ENCODE data around the gene SARM1. TPM values are rescaled to one million over a fixed set of nuclear protein-coding genes. Genes with fewer than 3 reads are reported as not detected.

The SARM1 gene
- total and polyA plus RNA-seq, 2 of the 8 experiments (the other 6 are each of a cell fraction or from before 2014, with no cell fraction given): 5.8 to 9.2 TPM

- Histone ChIP-seq H3K9ac (replicated peaks in 1 of 4; ENCODE audit: extremely low read depth in 1 of 4, low read depth in 3 of 4, low read length in 3 of 4) (no peak overlapping the region; a peak in 1 of 7 replicates), H3K4me3 (ENCODE audit: extremely low read depth in 1 of 4, insufficient read depth in 2 of 4, low read depth in 3 of 4, low read length in 4 of 4) (peak overlapping the region; percentile 56 to 79 (median 74)), H3K4ac (replicated peaks; ENCODE audit: insufficient read length, low read depth, low read length) (peak overlapping the region; percentile 14), H4K91ac (replicated peaks; ENCODE audit: insufficient read length, low read length) (no peak overlapping the region), H3K27me3 (replicated peaks in 1 of 4; ENCODE audit: control insufficient read depth in 3 of 4, extremely low read depth in 1 of 4, insufficient read depth in 3 of 4, low read length in 3 of 4) (peaks cover 9 to 19% (median 19%) of the 10 kb centered on the region in 4 experiments), H3K79me2 (ENCODE audit: control insufficient read depth in 1 of 2, insufficient read depth in 2 of 2, low read length in 2 of 2) (no peaks in the 10 kb centered on the region), H2AK5ac (ENCODE audit: low read depth, low read length) (peak overlapping the region; percentile 39; the same call in 1 of the 2 replicates), H2BK20ac (ENCODE audit: low read length) (no peak overlapping the region), H3K18ac (ENCODE audit: extremely low read depth, low read length) (no peak overlapping the region; the same call in 1 of the 2 replicates), H3K4me1 (replicated peaks in 1 of 4; ENCODE audit: control insufficient read depth in 3 of 4, insufficient read depth in 4 of 4, low read length in 3 of 4) (peaks cover 3 to 16% (median 9%) of the 10 kb centered on the region in 4 experiments; a peak in 6 of 7 replicates), H2BK12ac (ENCODE audit: low read depth, low read length) (no peak overlapping the region), H2BK120ac (replicated peaks; ENCODE audit: low read depth, low read length) (no peak overlapping the region), H3K36me3 (ENCODE audit: control insufficient read depth in 2 of 4, insufficient read depth in 4 of 4, low read length in 3 of 4) (no peaks in the 10 kb centered on the region), H3K23me2 (ENCODE audit: low read depth, low read length) (peaks cover 16% of the 10 kb centered on the region; the same call in 1 of the 2 replicates), H3K14ac (ENCODE audit: insufficient read length) (no peak overlapping the region), H2AFZ (ENCODE audit: low read length) (no peak overlapping the region), H4K5ac (ENCODE audit: insufficient read length, low read depth, low read length) (no peak overlapping the region), H4K8ac (ENCODE audit: extremely low read depth, insufficient read depth, low read length) (peak overlapping the region; percentile 83), H3K4me2 (ENCODE audit: insufficient read depth in 1 of 2, low read depth in 2 of 2, low read length in 2 of 2) (peak overlapping the region; percentile 76 to 89), H3K9me3 (ENCODE audit: insufficient read depth in 2 of 2, low read depth in 1 of 2, low read length in 1 of 2) (no peaks in the 10 kb centered on the region), H4K20me1 (replicated peaks in 1 of 2; ENCODE audit: control insufficient read depth in 1 of 2, insufficient read depth in 2 of 2, low read length in 2 of 2) (peaks cover 2 to 12% of the 10 kb centered on the region in 2 experiments), H3K27ac (ENCODE audit: low read depth, low read length) (no peak overlapping the region), H3K56ac (replicated peaks; ENCODE audit: insufficient read length, low read depth, low read length) (no peak overlapping the region), H3K23ac (ENCODE audit: insufficient read length) (no peak overlapping the region), H2BK5ac (ENCODE audit: low read depth, low read length) (no peak overlapping the region), H2BK15ac (ENCODE audit: low read length) (no peak overlapping the region), H3K79me1 (ENCODE audit: low read depth, low read length) (no peaks in the 10 kb centered on the region; the same call in 1 of the 2 replicates)
- POLR2A ChIA-PET (ENCODE audit: partially characterized antibody): interaction anchor here (0.7 to 12.7 kb wide), 5 partner anchors 9 to 125 kb away, joined by 3 to 103 read pairs (median 4); partner anchors contain the start of genes POLDIP2 and SLC13A2
- DNase-seq (ENCODE audit: low read depth in 1 of 2, low spot score in 2 of 2): no peak
- FAIRE-seq: no peak
- CTCF ChIA-PET (ENCODE audit: partially characterized antibody): interaction anchor here (2.3 to 4.6 kb wide), 2 partner anchors 8 to 15 kb away, joined by 7 to 20 read pairs; partner anchors contain the start of gene POLDIP2
- TF ChIP-seq MAX (IDR thresholded peaks at IDR 0.05): peak; percentile 65
- TF ChIP-seq EZH2 (IDR thresholded peaks at IDR 0.05; ENCODE audit: low read depth, low read length, severe bottlenecking): peak; percentile 38
- TF ChIP-seq KDM4A (IDR thresholded peaks at IDR 0.05; ENCODE audit: low read depth, low read length, severe bottlenecking): peak; percentile 44
- TF ChIP-seq E2F6 (IDR thresholded peaks at IDR 0.05): peak; percentile 61; the same call in 1 of the 2 replicates
- peak; percentile 48; the same call in 1 of the 2 replicates for TF ChIP-seq SUZ12 (IDR thresholded peaks at IDR 0.05; ENCODE audit: low read length)
- TF ChIP-seq CBX8 (IDR thresholded peaks at IDR 0.05; ENCODE audit: borderline replicate concordance, low read depth, low read length): no peak
- TF ChIP-seq PHF8 (conservative IDR thresholded peaks at IDR 0.05; ENCODE audit: low read depth, low read length): no peak
- WGBS, 2 experiments (ENCODE audit: extremely low coverage in 1 of 2, insufficient coverage in 1 of 2, insufficient read length in 1 of 2, insufficient replicate concordance in 2 of 2, low coverage in 1 of 2, low lambda C conversion rate in 2 of 2, missing lambda C conversion rate in 1 of 2): 13% methylated on average over 35 of the region's 53 CpGs; no CpG with 5 or more reads in 1 of the 2 experiments
These were observed 880 bp downstream of the SARM1 start for GRCh38 chr17:28372203-28372944.

Measured in H1 (cell line).